Measurements from ENCODE around the gene KCNQ5.

KCNQ5 gene

DNA sequence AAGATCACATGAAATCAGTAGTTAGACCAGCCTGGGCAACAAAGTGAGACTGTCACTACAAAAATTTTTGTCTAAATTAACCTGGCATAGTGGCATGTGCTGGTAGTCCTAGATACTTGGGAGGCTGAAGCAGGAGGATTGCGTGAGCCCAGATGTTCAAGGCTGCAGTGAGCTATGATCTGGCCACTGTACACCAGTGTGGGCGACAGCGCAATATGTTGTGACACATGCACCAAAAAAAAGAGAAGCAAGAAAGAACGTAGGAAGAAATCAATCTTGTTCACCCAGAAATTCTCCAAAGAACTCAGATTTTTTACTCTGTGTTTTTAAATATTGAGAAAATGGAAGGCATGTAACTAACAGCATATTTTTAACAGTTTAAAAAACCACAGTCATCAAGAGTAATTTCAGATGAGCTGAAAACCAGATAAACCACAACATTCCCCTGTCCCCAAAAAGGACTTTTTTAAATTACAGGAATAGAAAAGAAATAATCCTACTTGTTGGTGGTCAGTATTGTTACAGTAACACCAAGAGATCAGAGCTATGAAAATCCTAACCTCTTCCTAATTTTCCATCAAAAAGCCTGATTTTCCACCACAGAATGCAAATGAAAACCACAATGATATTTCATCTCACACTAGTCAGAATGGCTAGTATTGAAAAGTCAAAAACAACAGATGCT is 363.3 kb downstream of the KCNQ5 start:
- TF ChIP-seq, protein P1, sequence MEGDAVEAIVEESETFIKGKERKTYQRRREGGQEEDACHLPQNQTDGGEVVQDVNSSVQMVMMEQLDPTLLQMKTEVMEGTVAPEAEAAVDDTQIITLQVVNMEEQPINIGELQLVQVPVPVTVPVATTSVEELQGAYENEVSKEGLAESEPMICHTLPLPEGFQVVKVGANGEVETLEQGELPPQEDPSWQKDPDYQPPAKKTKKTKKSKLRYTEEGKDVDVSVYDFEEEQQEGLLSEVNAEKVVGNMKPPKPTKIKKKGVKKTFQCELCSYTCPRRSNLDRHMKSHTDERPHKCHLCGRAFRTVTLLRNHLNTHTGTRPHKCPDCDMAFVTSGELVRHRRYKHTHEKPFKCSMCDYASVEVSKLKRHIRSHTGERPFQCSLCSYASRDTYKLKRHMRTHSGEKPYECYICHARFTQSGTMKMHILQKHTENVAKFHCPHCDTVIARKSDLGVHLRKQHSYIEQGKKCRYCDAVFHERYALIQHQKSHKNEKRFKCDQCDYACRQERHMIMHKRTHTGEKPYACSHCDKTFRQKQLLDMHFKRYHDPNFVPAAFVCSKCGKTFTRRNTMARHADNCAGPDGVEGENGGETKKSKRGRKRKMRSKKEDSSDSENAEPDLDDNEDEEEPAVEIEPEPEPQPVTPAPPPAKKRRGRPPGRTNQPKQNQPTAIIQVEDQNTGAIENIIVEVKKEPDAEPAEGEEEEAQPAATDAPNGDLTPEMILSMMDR (IDR thresholded peaks at IDR 0.05), result no peak
- intact Hi-C loops (cut with DNase I; ENCODE audit: low total_unique reads), result no loop called here
- no peaks in the 10 kb centered on the region for H3K36me3 ChIP-seq
- H3K9me3 ChIP-seq, result no peaks in the 10 kb centered on the region
- H3K27ac ChIP-seq, result no peak overlapping the region
- no peaks in the 10 kb centered on the region for H3K4me1 ChIP-seq
- DNase-seq, result no peak
- H3K27me3 ChIP-seq, result no peaks in the 10 kb centered on the region
- H3K4me3 ChIP-seq, result no peak overlapping the region

- H3K4me1 ChIP-seq, result no peaks in the 10 kb centered on the region
- H3K36me3 ChIP-seq, result no peaks in the 10 kb centered on the region
- no peak overlapping the region for H3K27ac ChIP-seq
- no peak overlapping the region for H3K4me3 ChIP-seq
- no peaks in the 10 kb centered on the region for H3K27me3 ChIP-seq
- no peak for DNase-seq
- intact Hi-C loops (cut with DNase I; ENCODE audit: low total_unique reads), result no loop called here
- TF ChIP-seq, protein P1 (IDR thresholded peaks at IDR 0.05), result no peak
- H3K9me3 ChIP-seq, result no peaks in the 10 kb centered on the region
Observed at GRCh38 chr6:72987301-72987700, 365.4 kb downstream of the KCNQ5 start.

DNA sequence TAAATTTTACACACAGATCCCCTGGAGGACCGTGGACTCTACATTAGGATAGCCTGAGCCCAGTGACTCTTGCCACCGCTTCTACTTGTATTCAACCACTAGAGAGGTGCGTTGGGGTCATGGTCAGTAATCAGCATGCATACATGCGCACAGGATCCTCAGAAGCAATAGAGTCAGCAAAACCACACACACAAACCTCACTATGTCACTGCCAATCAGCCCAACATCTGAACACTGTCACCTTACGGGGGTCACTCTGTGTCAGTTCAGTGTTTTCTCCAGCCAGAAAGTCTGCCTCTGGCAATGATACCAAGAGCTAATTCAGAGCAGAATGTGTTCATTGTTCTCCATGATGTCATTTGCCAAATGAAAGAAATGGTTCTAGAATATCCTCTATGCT is 378.1 kb downstream of the KCNQ5 start:
- Histone ChIP-seq H3K27ac (no peak overlapping the region), H3K4me3 (no peak overlapping the region), H3K4me1 (no peaks in the 10 kb centered on the region), H3K27me3 (no peaks in the 10 kb centered on the region), H3K9me3 (no peaks in the 10 kb centered on the region), H3K36me3 (no peaks in the 10 kb centered on the region)
- intact Hi-C loops (cut with DNase I; ENCODE audit: low total_unique reads), result no loop called here
- TF ChIP-seq, protein P1 (IDR thresholded peaks at IDR 0.05), result no peak
- DNase-seq, result no peak

DNA sequence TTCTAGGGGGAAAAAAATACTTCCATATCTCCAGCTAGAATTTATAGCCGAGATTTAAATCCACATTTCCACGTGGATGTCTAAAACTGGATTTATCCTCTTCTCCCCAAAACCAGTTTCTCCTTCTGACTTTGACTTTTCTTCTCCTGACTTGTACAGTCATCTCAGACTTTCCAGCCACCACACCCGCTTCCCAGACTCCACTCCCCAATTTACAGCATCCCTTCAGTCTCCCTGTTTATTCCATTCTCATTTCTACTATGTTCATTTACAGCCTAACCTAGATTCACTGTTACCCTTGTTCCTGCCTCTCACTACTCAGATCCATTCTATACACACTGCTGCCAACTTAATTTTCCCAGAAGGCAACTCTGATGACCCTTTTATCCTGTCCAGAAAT is 378.6 kb downstream of the KCNQ5 start:
- TF ChIP-seq, protein P1 (IDR thresholded peaks at IDR 0.05), result no peak
- Histone ChIP-seq H3K4me1 (no peaks in the 10 kb centered on the region), H3K9me3 (no peaks in the 10 kb centered on the region), H3K27me3 (no peaks in the 10 kb centered on the region), H3K4me3 (no peak overlapping the region), H3K36me3 (no peaks in the 10 kb centered on the region), H3K27ac (no peak overlapping the region)
- intact Hi-C loops (cut with DNase I; ENCODE audit: low total_unique reads), result no loop called here
- no peak for DNase-seq

DNA sequence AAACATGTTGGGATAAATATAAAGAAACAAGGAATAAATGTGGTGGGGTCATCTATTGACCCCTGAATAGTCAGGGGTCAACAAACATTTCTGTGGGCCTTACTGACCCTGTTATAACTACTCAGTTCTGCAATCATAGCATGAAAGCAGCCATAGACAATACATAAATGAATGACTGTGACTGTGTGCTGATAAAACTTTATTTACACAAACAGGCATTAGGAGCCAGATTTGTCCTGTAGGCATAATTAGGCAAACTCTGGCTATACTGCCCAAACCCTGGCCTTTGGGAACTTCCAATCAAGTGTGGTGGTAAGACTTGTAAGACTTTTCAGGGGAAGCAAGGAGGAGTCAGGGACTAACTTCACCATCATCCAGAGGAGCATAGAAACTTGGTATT is 380.7 kb downstream of the KCNQ5 start:
- Histone ChIP-seq H3K36me3 (no peaks in the 10 kb centered on the region), H3K4me1 (no peaks in the 10 kb centered on the region), H3K27ac (no peak overlapping the region), H3K27me3 (no peaks in the 10 kb centered on the region), H3K9me3 (no peaks in the 10 kb centered on the region), H3K4me3 (no peak overlapping the region)
- TF ChIP-seq, protein P1 (IDR thresholded peaks at IDR 0.05), result no peak
- no peak for DNase-seq
- intact Hi-C loops (cut with DNase I; ENCODE audit: low total_unique reads), result no loop called here

DNA sequence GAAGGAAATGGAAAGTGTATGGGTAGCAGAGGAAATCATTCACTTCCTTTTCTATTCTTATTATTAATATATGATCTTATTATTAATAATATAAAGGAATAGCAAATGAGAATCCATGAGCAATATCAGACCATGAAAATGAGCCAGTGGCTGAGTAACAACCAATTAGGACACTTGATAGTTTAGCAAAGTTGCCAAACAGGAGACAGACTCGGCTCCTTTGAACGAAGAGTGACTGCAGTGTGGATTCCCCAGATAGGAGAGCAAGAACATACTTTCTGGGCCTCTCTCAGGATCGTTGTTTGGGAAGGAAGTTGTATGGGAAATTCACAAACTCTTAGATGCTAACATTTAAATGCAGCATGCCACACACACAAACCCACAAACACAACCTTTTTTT is 381.4 kb downstream of the KCNQ5 start:
- Histone ChIP-seq H3K4me1 (no peaks in the 10 kb centered on the region), H3K4me3 (no peak overlapping the region), H3K27me3 (no peaks in the 10 kb centered on the region), H3K9me3 (no peaks in the 10 kb centered on the region), H3K27ac (no peak overlapping the region), H3K36me3 (no peaks in the 10 kb centered on the region)
- no peak for DNase-seq
- intact Hi-C loops (cut with DNase I; ENCODE audit: low total_unique reads), result no loop called here
- TF ChIP-seq, protein P1 (IDR thresholded peaks at IDR 0.05), result no peak
